HFF-Myc (cell line): ENCODE results near the gene UBN2.

ENCODE experiments used
- DNase-seq: peaks from one replicate; pipeline ENCODE4 v3.0.0-alpha.2; 2011; ENCODE audit warnings: low read depth; ENCODE audit errors: extremely low read depth
- H3K4me3 ChIP-seq: replicated peaks from 2 replicates; pipeline ENCODE4 v1.5.1; 2011; ENCODE audit warnings: low read depth, mild to moderate bottlenecking, control low read depth, low read length
- TF ChIP-seq, protein P1 (sequence below): IDR thresholded peaks from 2 replicates; pipeline ENCODE4 v1.5.1; 2012; ENCODE audit warnings: mild to moderate bottlenecking, low read depth, low read length, control low read depth; ENCODE audit errors: missing control alignments

The UBN2 gene

DNA sequence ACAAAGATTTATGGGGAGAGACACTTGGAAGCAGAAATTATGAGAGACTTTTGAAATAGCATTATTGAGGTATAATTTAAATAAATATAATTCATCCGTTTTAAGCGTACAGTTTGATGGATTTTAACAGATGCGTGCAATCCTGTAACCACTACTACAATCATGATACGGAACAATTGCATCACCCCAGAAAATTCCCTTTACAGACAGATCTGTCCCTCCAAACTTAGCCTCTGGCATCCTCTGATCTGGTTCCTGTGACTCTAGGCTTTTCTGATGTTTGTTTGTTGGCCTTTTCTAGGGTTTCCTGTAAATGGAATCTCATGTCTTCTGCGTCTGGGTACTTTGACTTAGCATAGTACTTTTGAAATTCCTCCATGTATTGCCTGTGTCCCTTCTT lies 15.5 kb downstream of the UBN2 start:
- no peak for DNase-seq
- TF ChIP-seq, protein P1, sequence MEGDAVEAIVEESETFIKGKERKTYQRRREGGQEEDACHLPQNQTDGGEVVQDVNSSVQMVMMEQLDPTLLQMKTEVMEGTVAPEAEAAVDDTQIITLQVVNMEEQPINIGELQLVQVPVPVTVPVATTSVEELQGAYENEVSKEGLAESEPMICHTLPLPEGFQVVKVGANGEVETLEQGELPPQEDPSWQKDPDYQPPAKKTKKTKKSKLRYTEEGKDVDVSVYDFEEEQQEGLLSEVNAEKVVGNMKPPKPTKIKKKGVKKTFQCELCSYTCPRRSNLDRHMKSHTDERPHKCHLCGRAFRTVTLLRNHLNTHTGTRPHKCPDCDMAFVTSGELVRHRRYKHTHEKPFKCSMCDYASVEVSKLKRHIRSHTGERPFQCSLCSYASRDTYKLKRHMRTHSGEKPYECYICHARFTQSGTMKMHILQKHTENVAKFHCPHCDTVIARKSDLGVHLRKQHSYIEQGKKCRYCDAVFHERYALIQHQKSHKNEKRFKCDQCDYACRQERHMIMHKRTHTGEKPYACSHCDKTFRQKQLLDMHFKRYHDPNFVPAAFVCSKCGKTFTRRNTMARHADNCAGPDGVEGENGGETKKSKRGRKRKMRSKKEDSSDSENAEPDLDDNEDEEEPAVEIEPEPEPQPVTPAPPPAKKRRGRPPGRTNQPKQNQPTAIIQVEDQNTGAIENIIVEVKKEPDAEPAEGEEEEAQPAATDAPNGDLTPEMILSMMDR = no peak
- H3K4me3 ChIP-seq = no peak overlapping the region

DNA sequence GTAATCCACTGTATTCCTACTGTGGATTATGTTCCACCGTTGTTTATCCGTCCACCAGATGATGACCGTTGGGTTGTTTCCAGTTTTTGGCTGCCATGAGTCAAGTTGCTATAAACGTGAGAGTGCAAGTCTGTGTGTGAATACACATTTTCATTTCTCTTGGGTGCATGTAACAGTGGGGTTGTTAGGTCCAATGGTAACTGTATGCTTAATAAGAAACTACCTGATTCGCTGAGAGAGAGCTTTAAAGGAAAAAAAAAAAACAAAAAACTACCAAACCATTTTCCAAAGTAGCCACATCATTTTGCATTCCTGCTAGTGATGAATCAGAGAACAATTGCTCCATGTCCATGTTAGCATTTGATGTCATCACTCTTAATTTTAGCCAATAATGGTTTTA lies 15.9 kb downstream of the UBN2 start:
- H3K4me3 ChIP-seq = no peak overlapping the region
- DNase-seq = no peak
- TF ChIP-seq, protein P1 = no peak

DNA sequence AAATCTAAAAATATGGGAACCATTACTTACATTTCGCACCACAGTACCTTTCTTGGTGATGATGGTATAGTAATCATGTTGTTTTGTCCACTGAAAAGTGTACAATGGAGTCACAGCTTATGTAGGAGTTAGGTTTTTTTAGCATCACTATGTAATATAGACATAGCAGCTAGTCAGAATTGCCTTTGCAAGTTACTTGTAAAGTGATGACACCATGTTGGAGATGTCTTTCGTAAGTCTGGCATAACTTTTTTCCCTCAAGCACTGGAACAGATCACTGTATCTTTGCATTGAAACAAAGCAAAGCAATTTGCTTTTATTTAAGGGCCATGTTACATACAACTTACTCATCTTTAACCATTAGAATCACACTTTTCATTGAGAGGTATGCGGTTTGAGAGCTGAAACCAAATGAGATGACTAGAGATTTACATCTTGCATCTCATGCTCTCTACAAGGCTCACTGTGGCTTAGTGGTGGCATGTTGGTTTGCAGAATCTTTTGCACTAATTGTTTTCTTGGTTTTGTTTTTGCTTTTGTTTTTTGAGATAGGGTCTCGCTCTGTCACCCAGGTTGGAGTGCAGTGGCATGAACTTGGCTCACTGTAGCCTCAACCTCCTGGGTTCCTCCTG lies 18.3 kb downstream of the UBN2 start:
- TF ChIP-seq, protein P1 = no peak
- DNase-seq = no peak
- H3K4me3 ChIP-seq = no peak overlapping the region

DNA sequence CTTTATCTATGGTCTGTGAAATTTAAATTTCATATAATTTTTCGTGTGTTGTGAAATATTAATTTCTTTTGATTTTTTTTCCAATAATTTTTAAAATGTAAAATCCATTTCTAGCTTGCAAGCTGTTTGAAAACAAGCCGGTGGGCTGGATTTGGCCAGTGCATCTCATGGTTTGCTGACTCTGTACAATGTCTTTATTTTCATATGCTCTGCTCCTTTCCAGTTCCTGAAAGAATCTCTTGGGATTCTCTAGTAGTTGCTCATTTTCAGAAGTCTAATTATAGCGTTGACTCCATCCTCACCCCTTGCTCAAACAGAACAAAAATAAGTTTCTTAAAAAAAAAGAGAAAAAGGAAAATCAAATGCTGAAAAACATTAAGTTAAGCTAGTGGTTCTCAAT lies 21.4 kb downstream of the UBN2 start:
- TF ChIP-seq, protein P1 = no peak
- no peak for DNase-seq
- H3K4me3 ChIP-seq = no peak overlapping the region

DNA sequence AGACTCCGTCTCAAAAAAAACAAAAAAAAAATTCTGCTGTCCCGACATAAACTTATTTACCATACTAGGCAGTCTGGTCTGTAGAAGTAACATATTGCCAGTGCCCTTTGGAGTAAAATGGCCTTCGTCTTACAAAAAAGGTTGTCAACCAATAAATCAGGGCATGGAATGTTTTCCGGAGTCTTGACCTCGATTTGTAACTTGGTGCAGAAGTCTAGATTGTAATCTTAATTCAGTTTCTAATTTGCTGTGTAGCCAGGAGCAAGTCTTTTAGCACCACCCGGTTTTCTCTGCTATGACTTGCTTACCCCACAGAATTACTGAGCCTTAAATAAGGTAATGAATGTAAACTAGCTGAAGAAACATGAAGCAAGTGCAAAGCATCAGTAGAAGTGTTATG lies 23.2 kb downstream of the UBN2 start:
- TF ChIP-seq, protein P1 = no peak
- no peak overlapping the region for H3K4me3 ChIP-seq
- DNase-seq = no peak

DNA sequence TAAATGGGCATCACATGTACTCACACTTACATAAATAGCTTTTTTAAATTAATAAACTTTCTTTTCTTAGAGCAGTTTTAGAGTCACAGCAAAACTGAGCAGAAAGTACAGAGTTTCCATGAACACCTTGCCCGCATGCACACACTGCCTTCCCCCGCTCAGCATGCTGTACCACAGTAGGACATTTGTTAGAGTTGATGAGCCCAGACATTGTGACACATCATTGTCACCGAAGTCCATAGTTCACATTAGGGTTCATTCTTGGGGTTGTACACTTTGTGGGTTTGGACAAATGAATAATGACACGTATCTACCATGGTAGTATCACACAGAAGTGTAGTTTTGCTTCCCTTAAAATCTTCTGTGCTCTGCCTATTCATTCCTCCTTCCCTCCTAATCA lies 23.7 kb downstream of the UBN2 start:
- no peak for DNase-seq
- TF ChIP-seq, protein P1 = no peak
- no peak overlapping the region for H3K4me3 ChIP-seq

DNA sequence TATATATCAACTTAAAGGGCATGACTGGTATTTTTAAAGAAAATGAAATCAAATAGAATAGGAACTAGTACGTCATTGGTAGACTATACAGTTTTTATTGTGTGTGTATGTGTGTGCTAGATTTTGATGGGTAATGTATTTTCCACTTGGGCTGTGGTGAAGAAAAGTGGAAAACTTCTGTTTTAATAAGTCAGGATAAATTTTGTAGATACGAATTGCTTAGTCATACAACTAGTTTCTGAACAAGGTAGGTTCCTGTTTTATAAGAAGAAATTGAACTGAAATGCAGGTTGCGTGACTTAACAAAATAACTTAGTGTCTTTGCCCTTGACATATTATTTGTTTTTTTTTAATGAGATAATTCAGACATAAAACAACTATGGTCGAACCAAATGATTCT lies 24.3 kb downstream of the UBN2 start:
- TF ChIP-seq, protein P1 = no peak
- DNase-seq = no peak
- H3K4me3 ChIP-seq = no peak overlapping the region
